HG03025 (cell line): ENCODE results near the gene UCN.

Source experiments
- ATAC-seq: cut with Tn5 transposase; IDR thresholded peaks from one replicate; pipeline ENCODE4 v1.9.1; 2021; ENCODE audit warnings: mild to moderate bottlenecking, moderate library complexity; ENCODE audit not compliant: unreplicated experiment, low FRiP score

Gene UCN

DNA sequence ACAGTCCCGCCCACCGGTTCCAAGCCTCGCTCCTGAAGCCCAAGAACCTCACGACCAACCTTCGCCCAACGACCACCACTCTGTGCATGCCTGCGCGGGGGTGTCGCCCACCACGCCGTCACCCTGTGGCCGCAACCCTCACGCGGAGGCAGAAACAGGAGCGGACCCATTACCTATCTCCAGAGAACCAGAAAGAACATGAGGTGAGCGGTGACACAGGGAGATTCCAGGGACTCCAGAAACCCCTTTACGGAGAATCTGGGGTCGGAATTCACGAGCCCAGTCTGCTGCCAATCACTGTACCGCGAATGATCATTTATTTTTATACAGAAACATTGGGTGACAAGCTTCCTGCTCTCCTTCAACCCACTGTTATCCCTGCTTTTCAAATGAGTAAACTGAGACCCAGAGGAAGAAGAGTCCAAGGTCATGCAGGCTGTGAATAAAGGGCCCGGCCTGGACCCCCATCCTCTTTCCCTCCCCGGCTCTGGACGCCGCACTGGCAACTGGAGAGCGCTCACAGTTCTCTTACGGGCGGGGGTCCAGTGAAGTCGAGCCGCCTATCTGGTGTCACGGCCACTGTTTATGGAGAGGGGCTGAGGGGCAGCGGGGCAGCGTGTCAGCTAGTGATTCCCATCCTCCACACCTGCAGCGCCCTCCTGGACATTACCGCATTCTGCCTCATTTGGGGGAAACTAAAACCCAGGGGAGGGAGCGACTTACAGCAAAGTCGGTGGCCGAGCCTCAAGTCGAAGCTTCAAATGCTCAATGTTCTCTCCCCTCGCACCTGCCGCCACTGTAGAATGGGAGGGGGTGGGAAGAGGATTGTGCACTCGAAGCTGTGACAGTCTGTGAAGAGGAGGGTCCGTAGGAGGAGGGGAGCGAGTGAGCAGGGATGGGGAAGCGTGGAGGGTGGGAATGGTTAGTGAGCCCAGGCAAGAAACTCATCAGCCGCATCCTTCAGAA lies 44.7 kb downstream of the UCN start:
- no peak for ATAC-seq

DNA sequence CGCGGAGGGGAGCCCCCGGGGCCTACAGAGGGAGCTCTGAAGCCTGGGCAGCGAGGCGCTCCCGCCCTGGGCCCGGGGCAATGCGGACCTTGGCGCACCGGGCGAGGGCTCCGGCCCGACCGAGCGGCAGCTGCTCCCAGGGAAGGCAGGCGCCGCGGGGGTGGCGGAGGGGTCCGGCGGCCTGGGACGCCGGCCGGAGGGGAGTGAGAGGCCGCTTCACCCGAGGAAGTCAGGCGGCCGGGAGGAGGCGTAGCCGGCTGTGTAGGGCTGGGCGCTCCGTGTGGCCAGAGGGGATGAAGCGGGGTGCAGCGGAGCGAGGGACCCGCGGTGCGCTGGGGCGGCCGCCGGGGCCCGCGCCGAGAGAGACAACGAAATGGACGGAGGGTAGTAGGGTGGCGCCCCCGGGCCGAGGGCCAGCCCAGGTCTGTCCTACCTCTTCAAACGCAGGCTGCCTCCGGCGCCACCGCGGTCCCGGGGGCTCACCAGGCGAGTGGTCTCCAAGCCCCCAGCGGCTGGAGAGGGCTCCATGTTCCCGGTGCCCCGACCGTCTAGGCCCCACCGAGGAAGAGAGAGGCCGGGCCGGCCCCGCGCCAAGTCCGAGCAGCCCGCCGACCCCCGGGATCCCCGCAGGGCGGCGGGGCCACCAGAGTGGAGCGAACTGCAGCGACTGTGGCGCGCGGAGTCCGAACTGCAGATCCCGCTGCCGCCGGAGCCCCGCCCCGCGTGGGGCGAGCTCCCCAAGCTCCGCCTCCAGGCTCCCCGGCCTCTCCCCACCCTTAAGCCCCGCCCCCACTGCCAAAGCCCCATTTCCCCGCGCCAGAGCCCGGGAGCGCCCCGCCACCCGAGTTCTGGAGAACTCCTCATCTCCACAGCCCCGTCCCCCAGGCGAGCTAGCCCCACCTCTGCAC lies 45.6 kb downstream of the UCN start, which contains the start of gene SLC30A3:
SLC30A3 (minus strand) TSS at position 669 of the 908 bp plus-strand sequence; CDS start at position 528, 141 bp downstream.
- ATAC-seq, result no peak

DNA sequence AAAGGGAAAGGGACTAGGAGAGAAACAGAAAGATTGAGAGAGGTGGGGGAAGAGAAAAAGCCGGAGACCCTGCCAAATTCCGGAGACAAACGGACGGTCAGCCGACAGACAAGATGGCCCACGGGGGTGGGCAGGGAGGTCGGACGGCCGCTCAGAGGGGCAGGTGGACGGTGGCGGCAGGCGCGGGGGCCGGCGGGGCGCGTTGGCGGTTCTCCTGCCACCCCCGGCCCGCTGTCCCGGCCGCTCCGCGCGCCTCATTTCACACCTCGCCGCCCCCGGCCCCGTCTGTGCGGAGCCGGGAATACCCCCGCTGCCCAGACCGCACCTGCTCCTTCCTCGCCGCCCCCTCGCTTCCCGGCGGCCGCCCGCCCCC lies 46.3 kb downstream of the UCN start:
- no peak for ATAC-seq

DNA sequence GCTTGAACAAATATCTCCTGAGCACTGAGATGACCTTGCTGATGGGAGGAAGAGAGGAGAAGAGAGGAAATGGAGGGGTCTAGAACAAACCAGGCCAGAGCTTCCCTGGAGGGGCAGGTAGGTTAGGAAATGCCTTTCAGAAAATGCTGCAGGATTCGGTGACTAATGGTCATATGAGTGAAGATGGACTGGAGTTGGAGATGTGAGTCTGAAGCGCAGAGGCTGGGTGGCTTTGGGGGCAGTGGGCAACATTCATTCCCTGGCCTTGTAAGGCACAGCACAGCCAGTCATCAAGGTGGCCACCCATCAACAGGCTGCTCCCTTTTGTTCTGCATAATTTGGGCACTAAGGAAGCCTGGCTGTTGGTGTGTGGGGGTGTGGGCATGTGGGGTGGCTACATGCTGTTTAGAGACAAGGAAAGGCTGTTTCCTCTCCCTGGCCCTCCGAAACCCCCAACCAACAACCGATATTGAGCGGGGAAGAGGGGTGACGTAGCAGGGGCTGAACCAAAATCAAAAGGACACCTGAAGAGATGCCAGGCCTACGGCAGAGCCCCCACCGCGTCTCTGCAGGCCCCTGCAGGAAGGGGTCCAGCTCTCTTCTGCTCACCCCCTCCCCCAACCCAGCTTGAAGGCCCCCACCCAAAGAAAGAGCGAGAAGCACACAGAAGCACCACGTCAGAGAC lies 46.9 kb downstream of the UCN start:
- ATAC-seq, result no peak

DNA sequence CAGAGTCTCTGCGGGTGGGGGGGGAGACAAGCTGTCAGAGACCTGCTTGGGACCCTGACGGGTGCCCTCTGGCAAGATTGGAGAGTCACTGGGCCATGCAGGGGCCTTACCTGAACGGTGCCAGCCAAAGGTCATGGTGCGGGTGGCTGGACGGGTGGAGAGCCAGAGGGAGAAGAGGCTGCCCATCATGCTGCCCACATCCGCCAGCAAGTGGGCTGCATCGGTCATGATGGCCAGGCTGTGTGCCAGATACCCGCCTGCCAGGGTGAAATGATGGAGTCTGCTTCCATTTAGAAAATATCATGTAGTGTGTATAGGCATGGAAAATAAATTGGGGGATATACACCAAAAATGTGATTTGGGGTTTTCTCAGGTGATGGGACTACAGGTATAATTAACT lies 50.2 kb downstream of the UCN start:
- no peak for ATAC-seq
